Tibial artery (tissue), 4 donors: ENCODE data around the gene SLC43A1.

ENCODE experiments used
- DNase-seq, 2 donors: peaks; one replicate each; pipeline ENCODE4 v3.0.0-alpha.2; 2019
- H3K27ac ChIP-seq, 2 donors: fragments of 200-600 bp; sonication (generic) in 1 of 2; 1 replicate in 1 of 2; 2 replicates in 1 of 2; pipeline ENCODE4 v1.5.1; 2018 to 2019; ENCODE audit warnings: mild to moderate bottlenecking in 1 of 2
- H3K27me3 ChIP-seq, 2 donors: fragments of 200-600 bp; sonication (generic) in 1 of 2; one replicate each; pipeline versions ENCODE4 v1.5.1 to v1.6.0; 2016 to 2019
- H3K36me3 ChIP-seq, 3 donors: fragments of 200-600 bp; sonication (generic) in 2 of 3; one replicate each; pipeline ENCODE4 v1.5.1; 2016 to 2019; ENCODE audit warnings: mild to moderate bottlenecking in 2 of 3
- H3K4me1 ChIP-seq, 4 donors: fragments of 200-600 bp; sonication (generic) in 2 of 4; 1 replicate in 3 of 4; 2 replicates in 1 of 4; pipeline ENCODE4 v1.5.1; 2016 to 2019
- H3K4me3 ChIP-seq, 2 donors: fragments of 200-600 bp; sonication (generic) in 1 of 2; 1 replicate in 1 of 2; 2 replicates in 1 of 2; pipeline ENCODE4 v1.5.1; 2018 to 2019; ENCODE audit warnings: mild to moderate bottlenecking in 2 of 2
- H3K9me3 ChIP-seq, 3 donors: fragments of 200-600 bp; sonication (generic) in 1 of 3; one replicate each; pipeline ENCODE4 v1.5.1; 2016 to 2019
- intact Hi-C: fragments of 100-400 bp; cut with DNase I; formaldehyde crosslinking; loops from one replicate; pipeline ENCODE4 v1.15.0; 2023; ENCODE audit warnings: low total_unique reads
- TF ChIP-seq, protein P1 (sequence below), 2 experiments: fragments of 200-600 bp in 1 of 2; fragments of 450-650 bp in 1 of 2; IDR thresholded peaks; one replicate each; pipeline ENCODE4 v1.5.1; 2017 to 2019; ENCODE audit warnings: antibody characterized with exemption in 2 of 2, mild to moderate bottlenecking in 1 of 2, moderate library complexity in 1 of 2

Gene SLC43A1

DNA sequence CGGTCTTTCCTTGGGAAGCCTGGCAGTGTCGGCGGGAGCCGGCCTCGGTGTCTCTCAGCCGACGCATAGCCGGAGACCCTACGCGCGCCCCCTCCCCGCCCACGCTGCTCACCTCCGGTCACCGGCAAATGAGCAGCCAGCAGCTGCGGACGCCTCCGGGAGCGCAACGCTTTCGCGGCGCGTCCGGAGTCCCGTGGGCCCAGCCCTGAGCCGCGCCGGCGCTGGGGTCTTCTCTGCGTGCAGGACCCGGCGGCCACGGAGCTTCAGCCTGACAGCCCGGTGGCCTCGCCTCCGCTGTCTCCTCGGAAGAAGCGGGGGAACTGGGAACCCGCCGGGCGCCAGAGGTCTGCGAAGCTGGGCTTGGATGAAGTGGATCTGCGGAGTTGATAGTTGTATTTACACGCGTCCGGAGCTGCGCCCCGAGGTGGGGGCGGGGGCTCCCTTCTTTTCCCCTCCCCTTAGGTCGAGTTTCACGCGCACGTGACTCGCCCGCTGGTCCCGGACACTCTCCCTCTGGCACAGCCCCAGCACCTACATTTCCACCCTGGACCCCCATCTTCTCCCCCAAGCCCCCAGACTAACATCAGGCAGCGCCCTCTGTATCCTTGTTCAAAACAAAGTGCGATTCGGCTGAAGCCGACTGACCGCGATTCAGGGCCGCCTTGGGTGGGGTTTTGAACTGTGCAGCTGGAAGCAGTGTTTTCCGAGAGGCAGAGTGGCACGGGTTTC is at the start of gene SLC43A1:
TSS of gene SLC43A1 (minus strand) at position 371 of the 729 bp plus-strand sequence. CDS start 1,591 bp downstream, outside the sequence.
- intact Hi-C loops = loop anchor here (2.0 kb wide), 1 partner anchor 17 kb away; no protein-coding TSS in a partner anchor
- H3K9me3 ChIP-seq = no peaks in the 10 kb centered on the region
- TF ChIP-seq, protein P1, sequence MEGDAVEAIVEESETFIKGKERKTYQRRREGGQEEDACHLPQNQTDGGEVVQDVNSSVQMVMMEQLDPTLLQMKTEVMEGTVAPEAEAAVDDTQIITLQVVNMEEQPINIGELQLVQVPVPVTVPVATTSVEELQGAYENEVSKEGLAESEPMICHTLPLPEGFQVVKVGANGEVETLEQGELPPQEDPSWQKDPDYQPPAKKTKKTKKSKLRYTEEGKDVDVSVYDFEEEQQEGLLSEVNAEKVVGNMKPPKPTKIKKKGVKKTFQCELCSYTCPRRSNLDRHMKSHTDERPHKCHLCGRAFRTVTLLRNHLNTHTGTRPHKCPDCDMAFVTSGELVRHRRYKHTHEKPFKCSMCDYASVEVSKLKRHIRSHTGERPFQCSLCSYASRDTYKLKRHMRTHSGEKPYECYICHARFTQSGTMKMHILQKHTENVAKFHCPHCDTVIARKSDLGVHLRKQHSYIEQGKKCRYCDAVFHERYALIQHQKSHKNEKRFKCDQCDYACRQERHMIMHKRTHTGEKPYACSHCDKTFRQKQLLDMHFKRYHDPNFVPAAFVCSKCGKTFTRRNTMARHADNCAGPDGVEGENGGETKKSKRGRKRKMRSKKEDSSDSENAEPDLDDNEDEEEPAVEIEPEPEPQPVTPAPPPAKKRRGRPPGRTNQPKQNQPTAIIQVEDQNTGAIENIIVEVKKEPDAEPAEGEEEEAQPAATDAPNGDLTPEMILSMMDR (IDR thresholded peaks at IDR 0.05) = no peak
- DNase-seq = peak; percentile 70 to 87
- no peaks in the 10 kb centered on the region for H3K36me3 ChIP-seq
- peak within 1 kb of the TSS; percentile 72 to 75 for H3K4me3 ChIP-seq
- peaks cover 0 to 16% (median 14%) of the 10 kb centered on the region in 4 donors for H3K4me1 ChIP-seq
- no peaks in the 10 kb centered on the region for H3K27me3 ChIP-seq
- peak within 1 kb of the TSS; percentile 71 to 77 for H3K27ac ChIP-seq

DNA sequence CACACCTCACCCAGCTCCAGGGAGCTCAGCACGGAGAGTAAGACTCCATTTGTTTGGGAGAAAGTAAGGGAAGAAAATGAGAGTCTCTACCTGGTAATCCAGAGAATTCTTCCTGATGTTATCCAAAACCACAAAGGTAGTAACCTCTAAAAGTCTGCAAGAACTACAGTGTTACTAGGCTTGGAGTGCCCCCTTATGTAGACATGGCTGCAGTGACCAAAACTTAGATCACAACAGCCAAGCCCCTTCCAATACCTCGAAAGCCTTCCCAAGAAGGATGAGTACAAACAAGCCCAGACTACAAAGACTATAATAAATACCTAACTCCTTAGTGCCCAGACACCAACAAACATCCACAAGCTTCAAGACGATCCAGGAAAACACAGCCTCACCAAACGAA is 47.1 kb upstream of the SLC43A1 start:
- no peak for DNase-seq
- H3K4me3 ChIP-seq = no peak overlapping the region
- no peaks in the 10 kb centered on the region for H3K27me3 ChIP-seq
- H3K9me3 ChIP-seq = no peaks in the 10 kb centered on the region
- peaks cover 8 to 25% (median 19%) of the 10 kb centered on the region in 3 donors for H3K36me3 ChIP-seq
- H3K27ac ChIP-seq = no peak overlapping the region
- TF ChIP-seq, protein P1 (IDR thresholded peaks at IDR 0.05) = no peak
- peaks cover 0 to 18% (median 7%) of the 10 kb centered on the region in 4 donors for H3K4me1 ChIP-seq
- intact Hi-C loops = no loop called here

DNA sequence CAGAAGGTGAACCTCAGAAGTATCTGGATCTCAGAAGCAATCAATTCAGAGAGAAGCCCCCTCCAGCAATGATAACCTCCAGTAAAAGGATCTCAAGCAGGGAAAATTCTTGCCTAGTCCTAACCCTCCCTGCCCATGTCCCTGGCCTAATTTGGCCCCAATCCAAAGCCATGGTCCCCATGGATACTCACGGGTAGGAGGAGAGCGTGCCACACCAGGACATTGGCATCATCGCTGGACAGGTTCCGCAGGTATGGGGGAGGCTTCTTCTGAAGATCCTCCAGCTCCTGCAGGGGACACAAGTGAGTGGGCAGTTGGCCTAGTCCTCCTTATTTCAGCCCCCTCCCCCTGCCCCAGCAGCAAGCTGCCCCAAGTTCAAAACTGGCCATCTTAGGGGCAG is 44.6 kb upstream of the SLC43A1 start:
- Histone ChIP-seq H3K9me3 (no peaks in the 10 kb centered on the region), H3K4me1 (peaks cover 0 to 5% (median 0%) of the 10 kb centered on the region in 4 donors), H3K27me3 (no peaks in the 10 kb centered on the region), H3K36me3 (peaks cover 10 to 50% (median 42%) of the 10 kb centered on the region in 3 donors), H3K4me3 (no peak overlapping the region), H3K27ac (no peak overlapping the region)
- DNase-seq = no peak
- intact Hi-C loops = no loop called here
- TF ChIP-seq, protein P1 (IDR thresholded peaks at IDR 0.05) = no peak

DNA sequence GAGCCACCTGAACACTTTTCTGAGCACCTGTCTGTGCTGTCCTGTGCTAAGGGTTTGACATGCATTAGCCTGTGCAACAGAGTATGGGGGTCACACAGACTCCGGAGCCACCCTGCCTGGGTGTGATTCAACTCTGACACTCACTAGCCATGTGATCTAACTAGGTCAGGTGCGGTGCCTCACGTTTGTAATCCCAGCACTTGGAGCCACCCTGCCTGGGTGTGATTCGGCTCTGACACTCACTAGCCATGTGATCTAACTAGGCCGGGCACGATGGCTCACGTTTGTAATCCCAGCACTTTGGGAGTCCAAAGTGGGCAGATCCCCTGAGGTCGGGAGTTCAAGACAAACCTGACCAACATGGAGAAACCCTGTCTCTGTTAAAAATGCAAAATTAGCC is 40.5 kb upstream of the SLC43A1 start:
- intact Hi-C loops = no loop called here
- TF ChIP-seq, protein P1 (IDR thresholded peaks at IDR 0.05) = no peak

DNA sequence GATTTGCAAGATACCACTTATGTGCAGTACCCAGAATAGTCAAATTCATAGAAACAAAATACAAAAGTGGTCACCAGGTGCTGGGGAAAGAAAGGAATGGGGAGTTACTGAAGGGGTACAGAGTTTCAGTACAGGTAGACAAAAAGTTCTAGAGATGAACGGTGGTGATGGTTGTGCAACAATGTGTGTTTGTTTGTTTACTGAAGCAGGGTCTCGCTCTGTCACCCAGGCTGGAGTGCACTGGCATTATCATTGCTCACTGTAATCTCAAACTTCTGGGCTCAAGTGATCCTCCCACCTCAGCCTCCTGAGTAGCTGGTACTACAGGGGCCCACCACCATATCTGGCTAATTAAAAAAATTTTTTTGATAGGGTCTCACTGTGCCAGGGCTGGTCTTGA is 39.9 kb upstream of the SLC43A1 start:
- H3K27ac ChIP-seq = no peak overlapping the region
- H3K4me1 ChIP-seq = no peaks in the 10 kb centered on the region
- TF ChIP-seq, protein P1 (IDR thresholded peaks at IDR 0.05) = no peak
- DNase-seq = no peak
- H3K36me3 ChIP-seq = peaks cover 48 to 97% (median 85%) of the 10 kb centered on the region in 3 donors
- H3K27me3 ChIP-seq = no peaks in the 10 kb centered on the region
- H3K9me3 ChIP-seq = no peaks in the 10 kb centered on the region
- no peak overlapping the region for H3K4me3 ChIP-seq
- intact Hi-C loops = no loop called here

More for the DNA sequence above, 40.5 kb upstream of the SLC43A1 start:
- H3K9me3 ChIP-seq = no peaks in the 10 kb centered on the region
- peaks cover 44 to 91% (median 79%) of the 10 kb centered on the region in 3 donors for H3K36me3 ChIP-seq
- DNase-seq = no peak
- no peaks in the 10 kb centered on the region for H3K4me1 ChIP-seq
- H3K4me3 ChIP-seq = no peak overlapping the region
- no peaks in the 10 kb centered on the region for H3K27me3 ChIP-seq
- H3K27ac ChIP-seq = no peak overlapping the region
